ENCODE measurements around the gene RPS5. TPM values are rescaled to one million over a fixed set of nuclear protein-coding genes. Genes with fewer than 3 reads are reported as not detected.
"Not testable (repeated sequence)": the region's sequence is repeated elsewhere in the genome, so short reads cannot be mapped to it uniquely, and the experiment has no call there.

Gene RPS5
- total and polyA plus RNA-seq, 2 donors (not counting 1 experiment from before 2014, with no cell fraction given) = 1,173 to 2,126 TPM

- Histone ChIP-seq H3K79me2 (ENCODE audit: control insufficient read depth, insufficient read depth, low read length) (no peaks in the 10 kb centered on the region), H2AFZ (ENCODE audit: low read length) (no peak overlapping the region), H3K36me3 (ENCODE audit: control insufficient read depth, insufficient read depth, low read length) (no peaks in the 10 kb centered on the region), H3K4me2 (ENCODE audit: extremely low read depth, insufficient read depth, low read length) (no peak overlapping the region), H3K4me3 (replicated peaks in 1 of 4; ENCODE audit: control extremely low read depth in 1 of 4, insufficient read depth in 1 of 4, low read depth in 3 of 4, low read length in 4 of 4) (no peak overlapping the region), H3K9me3 (ENCODE audit: control insufficient read depth, insufficient read depth, low read depth, low read length) (no peaks in the 10 kb centered on the region), H3K27me3 (ENCODE audit: control insufficient read depth, insufficient read depth, low read length) (no peaks in the 10 kb centered on the region), H3K27ac (ENCODE audit: insufficient read depth, low read length) (no peak overlapping the region), H3K4me1 (ENCODE audit: control insufficient read depth, extremely low read depth, insufficient read depth, low read length) (no peaks in the 10 kb centered on the region), H3K9ac (ENCODE audit: insufficient read depth, low read length) (no peak overlapping the region), H4K20me1 (ENCODE audit: control insufficient read depth, extremely low read depth, insufficient read depth, low read length) (no peaks in the 10 kb centered on the region)
- TF ChIP-seq CTCF (conservative IDR thresholded peaks at IDR 0.05 in 1 of 2, IDR thresholded peaks at IDR 0.05 in 1 of 2; ENCODE audit: low read depth in 1 of 2, low read length in 2 of 2) = no peak
- no peak for TF ChIP-seq EZH2 (IDR thresholded peaks at IDR 0.05; ENCODE audit: low read length, missing control alignments)
- DNase-seq (ENCODE audit: low read depth in 2 of 2) = no peak
These were observed 18.3 kb upstream of the RPS5 start for GRCh38 chr19:58368561-58369360.

GRCh38 chr19:58372311-58373133, 14.5 kb upstream of the RPS5 start:
- no peaks in the 10 kb centered on the region for H3K79me2 ChIP-seq (ENCODE audit: control insufficient read depth, insufficient read depth, low read length)
- H3K36me3 ChIP-seq (ENCODE audit: control insufficient read depth, insufficient read depth, low read length) = no peaks in the 10 kb centered on the region
- no peak overlapping the region for H3K4me2 ChIP-seq (ENCODE audit: extremely low read depth, insufficient read depth, low read length)
- H3K27ac ChIP-seq (ENCODE audit: insufficient read depth, low read length) = no peak overlapping the region
- H3K27me3 ChIP-seq (ENCODE audit: control insufficient read depth, insufficient read depth, low read length) = no peaks in the 10 kb centered on the region
- TF ChIP-seq CTCF (conservative IDR thresholded peaks at IDR 0.05 in 1 of 2, IDR thresholded peaks at IDR 0.05 in 1 of 2; ENCODE audit: low read depth in 1 of 2, low read length in 2 of 2) = no peak
- TF ChIP-seq EZH2 (IDR thresholded peaks at IDR 0.05; ENCODE audit: low read length, missing control alignments) = no peak
- no peaks in the 10 kb centered on the region for H3K4me1 ChIP-seq (ENCODE audit: control insufficient read depth, extremely low read depth, insufficient read depth, low read length)
- no peaks in the 10 kb centered on the region for H3K9me3 ChIP-seq (ENCODE audit: control insufficient read depth, insufficient read depth, low read depth, low read length)
- no peaks in the 10 kb centered on the region for H4K20me1 ChIP-seq (ENCODE audit: control insufficient read depth, extremely low read depth, insufficient read depth, low read length)
- no peak overlapping the region for H3K4me3 ChIP-seq (replicated peaks in 1 of 4; ENCODE audit: control extremely low read depth in 1 of 4, insufficient read depth in 1 of 4, low read depth in 3 of 4, low read length in 4 of 4)
- H2AFZ ChIP-seq (ENCODE audit: low read length) = no peak overlapping the region
- H3K9ac ChIP-seq (ENCODE audit: insufficient read depth, low read length) = no peak overlapping the region
- no peak for DNase-seq (ENCODE audit: low read depth in 2 of 2)

GRCh38 chr19:58374200-58374599, 12.9 kb upstream of the RPS5 start:
- H3K79me2 ChIP-seq (ENCODE audit: control insufficient read depth, insufficient read depth, low read length) = no peaks in the 10 kb centered on the region
- no peak for DNase-seq (ENCODE audit: low read depth in 2 of 2)

GRCh38 chr19:58376724-58377123, 10.3 kb upstream of the RPS5 start:
- H3K9ac ChIP-seq (ENCODE audit: insufficient read depth, low read length); H3K27ac ChIP-seq (ENCODE audit: insufficient read depth, low read length); H3K4me2 ChIP-seq (ENCODE audit: extremely low read depth, insufficient read depth, low read length); H2AFZ ChIP-seq (ENCODE audit: low read length); H4K20me1 ChIP-seq (ENCODE audit: control insufficient read depth, extremely low read depth, insufficient read depth, low read length); H3K27me3 ChIP-seq (ENCODE audit: control insufficient read depth, insufficient read depth, low read length); H3K4me1 ChIP-seq (ENCODE audit: control insufficient read depth, extremely low read depth, insufficient read depth, low read length); H3K4me3 ChIP-seq (replicated peaks in 1 of 4; ENCODE audit: control extremely low read depth in 1 of 4, insufficient read depth in 1 of 4, low read depth in 3 of 4, low read length in 4 of 4); DNase-seq (ENCODE audit: low read depth in 2 of 2); H3K79me2 ChIP-seq (ENCODE audit: control insufficient read depth, insufficient read depth, low read length); H3K36me3 ChIP-seq (ENCODE audit: control insufficient read depth, insufficient read depth, low read length); H3K9me3 ChIP-seq (ENCODE audit: control insufficient read depth, insufficient read depth, low read depth, low read length): not testable (repeated sequence)

More at GRCh38 chr19:58374200-58374599, 12.9 kb upstream of the RPS5 start:
- H2AFZ ChIP-seq (ENCODE audit: low read length) = no peak overlapping the region
- no peaks in the 10 kb centered on the region for H4K20me1 ChIP-seq (ENCODE audit: control insufficient read depth, extremely low read depth, insufficient read depth, low read length)
- H3K9ac ChIP-seq (ENCODE audit: insufficient read depth, low read length) = no peak overlapping the region
- no peak overlapping the region for H3K27ac ChIP-seq (ENCODE audit: insufficient read depth, low read length)
- H3K9me3 ChIP-seq (ENCODE audit: control insufficient read depth, insufficient read depth, low read depth, low read length) = no peaks in the 10 kb centered on the region
- H3K4me1 ChIP-seq (ENCODE audit: control insufficient read depth, extremely low read depth, insufficient read depth, low read length) = no peaks in the 10 kb centered on the region
- H3K4me2 ChIP-seq (ENCODE audit: extremely low read depth, insufficient read depth, low read length) = no peak overlapping the region
- no peaks in the 10 kb centered on the region for H3K27me3 ChIP-seq (ENCODE audit: control insufficient read depth, insufficient read depth, low read length)
- H3K36me3 ChIP-seq (ENCODE audit: control insufficient read depth, insufficient read depth, low read length) = no peaks in the 10 kb centered on the region
- TF ChIP-seq CTCF (conservative IDR thresholded peaks at IDR 0.05 in 1 of 2, IDR thresholded peaks at IDR 0.05 in 1 of 2; ENCODE audit: low read depth in 1 of 2, low read length in 2 of 2) = no peak
- no peak for TF ChIP-seq EZH2 (IDR thresholded peaks at IDR 0.05; ENCODE audit: low read length, missing control alignments)
- H3K4me3 ChIP-seq (replicated peaks in 1 of 4; ENCODE audit: control extremely low read depth in 1 of 4, insufficient read depth in 1 of 4, low read depth in 3 of 4, low read length in 4 of 4) = no peak overlapping the region

All from fibroblast of lung (primary cell).